Testis (tissue), 3 donors: ENCODE measurements around the gene CDH5. TPM values are rescaled to one million over a fixed set of nuclear protein-coding genes. Genes with fewer than 3 reads are reported as not detected.
"Not testable (repeated sequence)": the region's sequence is repeated elsewhere in the genome, so short reads cannot be mapped to it uniquely, and the experiment has no call there.

Experiments used
- DNase-seq: peaks from one replicate; pipeline ENCODE4 v3.0.0-alpha.2; 2019
- H3K27ac ChIP-seq, 2 donors: fragments of 200-600 bp; sonication (generic); one replicate each; pipeline ENCODE4 v1.5.1; 2019
- H3K27me3 ChIP-seq: fragments of 200-600 bp; sonication (generic); one replicate; pipeline ENCODE4 v1.5.1; 2019
- H3K36me3 ChIP-seq: fragments of 200-600 bp; sonication (generic); one replicate; pipeline ENCODE4 v1.5.1; 2017; ENCODE audit warnings: low read depth; ENCODE audit errors: missing control alignments
- H3K4me1 ChIP-seq: fragments of 200-600 bp; sonication (generic); one replicate; pipeline ENCODE4 v1.5.1; 2019
- H3K4me3 ChIP-seq, 2 donors: fragments of 200-600 bp; sonication (generic); one replicate each; pipeline ENCODE4 v1.5.1; 2017 to 2019
- H3K9me3 ChIP-seq: fragments of 200-600 bp; sonication (generic); one replicate; pipeline ENCODE4 v1.5.1; 2017
- POLR2A ChIP-seq: fragments of 450-650 bp; IDR thresholded peaks from one replicate; pipeline ENCODE4 v1.6.1; 2017; ENCODE audit warnings: antibody characterized with exemption, mild to moderate bottlenecking, moderate library complexity
- WGBS, 2 donors: methylation state at CpG; one replicate each; pipeline ENCODE4 v1.1.5; 2018; 5-methylcytosine and 5-hydroxymethylcytosine counted together
- intact Hi-C: fragments of 100-400 bp; cut with DNase I; formaldehyde crosslinking; loops from one replicate; pipeline ENCODE4 v1.15.1; 2023; ENCODE audit warnings: low total_unique reads
- polyA plus RNA-seq: library from polyadenylated mRNA; stranded (reverse); fragments of 350-450 nt; fragmentation: Illumina TruSeq; extraction: RNeasy Lipid Tissue Mini Kit (QIAGEN cat#74804); gene quantifications from one replicate; pipeline ENCODE4 v1.2.3, GENCODE V29; 2014; ENCODE audit warnings: low read depth, low replicate concordance; ENCODE audit not compliant: insufficient read depth
- total RNA-seq, 2 donors: library from RNA; depleted of rRNA; stranded (reverse); fragments of >200 nt; gene quantifications; one replicate each; pipeline ENCODE4 v1.2.3, GENCODE V29; 2016
- TF ChIP-seq, protein P1 (sequence below), 3 experiments: fragments of 450-650 bp in 2 of 3; fragments of 200-600 bp in 1 of 3; sonication (generic) in 1 of 3; IDR thresholded peaks; one replicate each; pipeline ENCODE4 v1.5.1; 2016 to 2019; ENCODE audit warnings: antibody characterized with exemption in 3 of 3, mild to moderate bottlenecking in 2 of 3, moderate library complexity in 1 of 3

CDH5 gene
- total and polyA plus RNA-seq, 3 donors from 2014 or later: 22.1 to 40.6 (median 23.8) TPM

DNA sequence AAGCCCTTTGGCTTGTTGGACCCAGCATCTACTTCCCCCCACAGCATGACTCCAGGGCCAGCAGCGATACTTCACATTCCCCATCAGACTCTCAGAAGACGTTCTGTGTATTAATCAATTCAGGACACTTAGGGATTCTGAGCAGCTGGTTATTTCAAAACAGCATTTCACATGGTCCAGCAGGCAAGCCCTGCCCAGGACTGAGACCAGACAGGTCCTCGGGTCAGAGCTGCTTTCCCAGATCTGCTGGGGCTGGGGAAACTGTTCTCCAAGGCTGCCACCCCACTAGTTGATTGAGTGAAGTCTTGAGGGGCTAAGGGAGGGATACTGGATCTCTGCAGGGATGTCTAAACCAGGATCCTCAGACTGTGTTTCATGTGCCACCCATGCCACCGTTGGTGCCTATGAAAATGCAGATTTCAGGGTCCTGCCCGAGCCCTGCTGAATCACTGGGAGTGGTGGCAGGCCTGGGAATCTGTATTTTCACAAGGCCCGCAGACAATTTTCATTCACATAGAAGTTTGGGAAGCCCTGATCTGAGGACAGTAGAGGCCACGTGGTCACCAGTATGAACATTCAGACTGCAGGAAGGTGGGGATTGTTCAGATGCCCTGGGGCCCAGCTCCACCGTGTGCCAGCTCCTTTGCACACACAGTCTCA is 40.6 kb upstream of the CDH5 start:
- H3K27ac ChIP-seq: no peak overlapping the region
- peaks cover 6% of the 10 kb centered on the region for H3K4me1 ChIP-seq
- H3K36me3 ChIP-seq: no peaks in the 10 kb centered on the region
- H3K9me3 ChIP-seq: no peaks in the 10 kb centered on the region
- H3K4me3 ChIP-seq: no peak overlapping the region
- no peak for DNase-seq
- TF ChIP-seq, protein P1, sequence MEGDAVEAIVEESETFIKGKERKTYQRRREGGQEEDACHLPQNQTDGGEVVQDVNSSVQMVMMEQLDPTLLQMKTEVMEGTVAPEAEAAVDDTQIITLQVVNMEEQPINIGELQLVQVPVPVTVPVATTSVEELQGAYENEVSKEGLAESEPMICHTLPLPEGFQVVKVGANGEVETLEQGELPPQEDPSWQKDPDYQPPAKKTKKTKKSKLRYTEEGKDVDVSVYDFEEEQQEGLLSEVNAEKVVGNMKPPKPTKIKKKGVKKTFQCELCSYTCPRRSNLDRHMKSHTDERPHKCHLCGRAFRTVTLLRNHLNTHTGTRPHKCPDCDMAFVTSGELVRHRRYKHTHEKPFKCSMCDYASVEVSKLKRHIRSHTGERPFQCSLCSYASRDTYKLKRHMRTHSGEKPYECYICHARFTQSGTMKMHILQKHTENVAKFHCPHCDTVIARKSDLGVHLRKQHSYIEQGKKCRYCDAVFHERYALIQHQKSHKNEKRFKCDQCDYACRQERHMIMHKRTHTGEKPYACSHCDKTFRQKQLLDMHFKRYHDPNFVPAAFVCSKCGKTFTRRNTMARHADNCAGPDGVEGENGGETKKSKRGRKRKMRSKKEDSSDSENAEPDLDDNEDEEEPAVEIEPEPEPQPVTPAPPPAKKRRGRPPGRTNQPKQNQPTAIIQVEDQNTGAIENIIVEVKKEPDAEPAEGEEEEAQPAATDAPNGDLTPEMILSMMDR (IDR thresholded peaks at IDR 0.05): no peak
- TF ChIP-seq POLR2A: no peak
- intact Hi-C loops: no loop called here
- H3K27me3 ChIP-seq: no peaks in the 10 kb centered on the region
- WGBS, 2 donors: 51 to 91% methylated on average over 4 to 8 of the region's 8 CpGs

DNA sequence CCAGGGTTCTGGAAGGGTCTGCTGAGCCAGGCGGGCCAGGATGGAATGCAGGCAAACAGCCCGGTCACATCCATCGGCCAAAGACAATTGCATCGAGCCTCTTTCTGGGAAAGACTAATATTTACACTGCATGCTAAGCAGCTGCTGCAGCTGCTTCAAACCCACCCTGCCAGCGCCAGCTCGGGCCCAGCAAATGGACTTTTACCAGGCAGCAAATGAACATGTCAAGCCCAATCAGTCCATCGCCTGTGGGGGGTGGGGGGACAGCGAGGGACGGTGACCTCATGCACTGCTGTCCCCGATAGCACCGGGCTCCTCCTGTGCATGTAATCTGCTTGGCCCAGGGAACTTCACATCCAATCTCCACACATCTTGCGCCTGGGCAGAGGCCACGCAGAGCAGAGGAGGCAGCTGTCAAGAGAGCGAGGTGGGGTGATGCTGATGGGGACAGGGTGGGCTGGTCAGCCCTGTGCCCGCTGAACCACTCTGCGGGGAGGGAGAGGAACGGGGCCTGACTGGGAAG is 39.4 kb upstream of the CDH5 start:
- TF ChIP-seq, protein P1 (IDR thresholded peaks at IDR 0.05): no peak
- no peak for TF ChIP-seq POLR2A
- no peak for DNase-seq

DNA sequence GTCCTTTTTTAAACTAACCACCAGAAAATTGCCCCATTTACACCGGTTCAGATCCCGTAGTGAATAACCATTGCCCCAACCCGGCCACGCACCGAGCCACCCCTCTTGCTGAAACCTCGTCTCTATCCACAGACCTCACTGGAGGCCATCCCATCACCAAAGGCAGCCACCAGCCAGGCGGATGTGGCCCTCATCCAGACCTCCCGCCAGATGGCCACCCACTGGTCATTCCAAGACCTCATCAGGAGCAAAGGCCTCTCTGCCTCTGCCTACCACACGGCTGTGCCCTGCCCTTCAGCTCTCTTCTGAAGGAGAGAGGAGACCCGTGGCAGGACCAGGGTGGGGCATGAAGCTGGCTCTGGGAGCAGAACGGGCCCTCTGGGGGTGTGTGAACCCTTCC is 38.2 kb upstream of the CDH5 start:
- Histone ChIP-seq H3K4me3 (no peak overlapping the region), H3K27ac (no peak overlapping the region), H3K9me3 (no peaks in the 10 kb centered on the region), H3K4me1 (peaks cover 6% of the 10 kb centered on the region), H3K27me3 (no peaks in the 10 kb centered on the region), H3K36me3 (no peaks in the 10 kb centered on the region)
- no peak for DNase-seq
- whole genome bisulfite sequencing, 2 donors: 87 to 94% methylated on average over 10 to 11 of the region's 11 CpGs
- intact Hi-C loops: no loop called here
- TF ChIP-seq, protein P1 (IDR thresholded peaks at IDR 0.05): no peak
- TF ChIP-seq POLR2A: no peak

More for the DNA sequence above, 39.4 kb upstream of the CDH5 start:
- intact Hi-C loops: no loop called here
- Histone ChIP-seq H3K36me3 (no peaks in the 10 kb centered on the region), H3K27ac (no peak overlapping the region), H3K4me1 (peaks cover 6% of the 10 kb centered on the region), H3K27me3 (no peaks in the 10 kb centered on the region), H3K9me3 (no peaks in the 10 kb centered on the region), H3K4me3 (no peak overlapping the region)
- WGBS, 2 donors: 51 to 64% methylated on average over 13 to 17 of the region's 17 CpGs

DNA sequence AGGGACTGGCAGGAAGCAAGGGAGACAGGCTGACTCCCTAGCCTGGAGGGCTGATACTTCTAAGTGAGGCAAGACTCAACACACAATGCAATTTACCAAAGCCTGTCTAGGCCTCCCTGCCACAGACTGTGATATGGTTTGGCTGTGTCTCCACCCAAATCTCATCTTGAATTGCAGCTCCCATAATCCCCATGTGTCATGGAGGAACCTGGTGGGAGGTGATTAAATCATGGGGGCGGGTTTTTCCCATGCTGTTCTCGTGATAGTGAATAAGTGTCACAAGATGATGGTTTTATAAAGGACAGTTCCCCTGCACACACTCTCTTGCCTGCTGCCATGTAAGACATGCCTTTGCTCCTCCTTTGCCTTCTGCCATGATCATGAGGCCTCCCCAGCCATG is 35.0 kb upstream of the CDH5 start:
- H3K36me3 ChIP-seq, H3K27ac ChIP-seq, H3K4me3 ChIP-seq, H3K4me1 ChIP-seq, H3K9me3 ChIP-seq, intact Hi-C loops, H3K27me3 ChIP-seq, DNase-seq: not testable (repeated sequence)
- 78 to 93% methylated on average over 2 of the region's 2 CpGs for WGBS, 2 donors

DNA sequence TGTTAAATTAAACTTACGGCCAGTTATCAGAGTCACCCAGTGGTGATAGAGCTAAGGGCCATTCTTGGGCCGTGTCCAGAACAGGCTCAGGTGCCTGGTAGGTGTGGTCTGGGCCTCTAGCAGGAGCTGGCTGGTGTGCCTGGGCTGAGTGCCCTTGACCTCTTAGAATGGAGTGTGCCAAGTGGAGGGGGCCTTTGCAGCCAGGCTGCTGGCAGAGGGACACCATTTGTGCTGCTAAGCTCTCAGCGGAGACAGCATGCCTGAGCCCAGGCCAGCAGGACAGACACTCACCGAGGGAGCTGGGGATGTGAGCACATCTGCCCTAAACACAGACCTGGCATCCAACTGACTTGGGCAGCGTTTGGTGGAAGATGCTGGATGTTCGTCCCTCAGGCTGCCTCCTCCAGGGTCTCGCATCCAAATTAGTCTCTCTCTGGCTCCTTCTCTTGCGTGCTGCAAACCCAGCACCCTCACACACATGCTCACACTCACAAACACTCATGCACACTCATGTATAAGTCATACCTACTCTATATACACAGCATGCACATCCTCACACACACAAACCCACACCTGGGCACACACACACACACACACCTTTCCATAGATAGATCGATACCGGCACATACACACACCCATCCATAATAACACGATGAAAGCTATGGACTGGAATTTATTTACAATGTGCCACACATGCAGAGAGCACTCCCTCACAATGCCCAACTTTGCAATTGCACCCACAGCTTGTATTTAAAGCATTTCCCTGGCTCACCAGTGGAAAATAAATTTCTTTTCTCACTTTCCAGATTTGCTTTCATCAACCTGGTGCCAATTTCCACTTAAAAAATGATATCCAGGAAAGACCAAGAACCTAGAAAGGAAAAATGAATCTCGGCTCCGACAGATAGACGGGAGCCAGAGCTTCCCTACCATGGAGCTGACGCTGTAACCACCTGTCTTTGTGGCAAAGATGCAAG is 33.6 kb upstream of the CDH5 start:
- TF ChIP-seq, protein P1 (IDR thresholded peaks at IDR 0.05): no peak
- TF ChIP-seq POLR2A: no peak
- Histone ChIP-seq H3K27ac (no peak overlapping the region), H3K36me3 (no peaks in the 10 kb centered on the region), H3K4me3 (no peak overlapping the region), H3K27me3 (no peaks in the 10 kb centered on the region), H3K9me3 (no peaks in the 10 kb centered on the region), H3K4me1 (peaks cover 3% of the 10 kb centered on the region)
- no peak for DNase-seq
- intact Hi-C loops: no loop called here
- WGBS, 2 donors: 89 to 94% methylated on average over 15 of the region's 15 CpGs
